ENCODE measurements around the gene IGSF6.

- no peak for TF ChIP-seq GATA2 (IDR thresholded peaks at IDR 0.05; ENCODE audit: low read depth, low read length)
- TF ChIP-seq GATA3 (IDR thresholded peaks at IDR 0.05; ENCODE audit: low read depth, low read length), result no peak
Observed at GRCh38 chr16:21590796-21591195, 61.6 kb downstream of the IGSF6 start.

Measured in SH-SY5Y (cell line).